H1 (cell line): Measurements from ENCODE around the gene KLHL33.

ENCODE experiments used
- EZH2 ChIP-seq: fragments of 200-600 bp; sonication (generic); IDR thresholded peaks from 2 replicates; pipeline ENCODE4 v1.7.1; 2012; ENCODE audit warnings: low read depth, mild to moderate bottlenecking, moderate library complexity, low read length, inconsistent platforms; ENCODE audit not compliant: severe bottlenecking
- JUN ChIP-seq: IDR thresholded peaks from 2 replicates; pipeline ENCODE4 v1.6.1; 2011; ENCODE audit warnings: low read depth, mild to moderate bottlenecking, improper control_type of control experiment, low read length
- PHF8 ChIP-seq: fragments of 200-600 bp; sonication (generic); conservative IDR thresholded peaks from 2 replicates; pipeline ENCODE4 v1.7.1; 2012; ENCODE audit warnings: low read depth, mild to moderate bottlenecking, inconsistent platforms, low read length, moderate library complexity
- POLR2A ChIP-seq, 2 experiments: IDR thresholded peaks; 1 replicate in 1 of 2; 2 replicates in 1 of 2; pipeline ENCODE4 v1.6.1; 2011; ENCODE audit warnings: low read depth in 2 of 2, low read length in 2 of 2, mild to moderate bottlenecking in 2 of 2; ENCODE audit errors: control extremely low read depth in 1 of 2
- POLR2AphosphoS5 ChIP-seq: IDR thresholded peaks from 2 replicates; pipeline ENCODE4 v1.6.1; 2011; ENCODE audit warnings: low read depth, low read length
- SP4 ChIP-seq: IDR thresholded peaks from 2 replicates; pipeline ENCODE4 v1.6.1; 2012; ENCODE audit warnings: low read length, inconsistent platforms
- SRF ChIP-seq: IDR thresholded peaks from 2 replicates; pipeline ENCODE4 v1.6.1; 2011; ENCODE audit warnings: mild to moderate bottlenecking, low read depth, low read length, moderate library complexity
- YY1 ChIP-seq: IDR thresholded peaks from 2 replicates; pipeline ENCODE4 v1.6.1; 2011; ENCODE audit warnings: low read depth, mild to moderate bottlenecking, low read length
- TF ChIP-seq, protein P1 (sequence below), 3 experiments: IDR thresholded peaks; 1 replicate in 2 of 3; 2 replicates in 1 of 3; pipeline versions ENCODE4 v1.5.1 to v1.6.1; 2011; ENCODE audit warnings: low read length in 3 of 3, mild to moderate bottlenecking in 3 of 3, inconsistent platforms in 2 of 3, low read depth in 1 of 3, moderate library complexity in 1 of 3; ENCODE audit not compliant: insufficient read depth in 1 of 3; ENCODE audit errors: control extremely low read depth in 1 of 3

DNA sequence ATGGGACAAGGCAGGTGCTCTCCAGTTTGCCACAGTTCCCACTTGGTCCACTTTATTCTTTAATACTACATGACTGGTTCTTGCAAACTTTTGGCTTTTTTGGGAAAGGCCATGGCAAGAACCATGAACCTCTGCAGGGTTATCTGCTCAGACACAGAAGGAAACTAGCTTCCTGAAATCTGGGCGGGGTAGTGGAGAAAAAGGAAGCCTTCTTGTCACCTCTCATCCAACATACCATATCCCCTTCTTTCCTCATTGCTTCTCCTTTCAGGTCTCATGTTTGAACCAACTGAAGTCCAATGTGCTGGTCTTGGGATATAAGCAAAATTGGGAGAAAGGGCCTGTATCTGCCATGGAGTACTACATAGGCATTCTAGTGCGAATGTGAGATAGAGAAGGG is 5.5 kb upstream of the KLHL33 start:
- TF ChIP-seq SP4 (no peak), POLR2AphosphoS5 (no peak), EZH2 (no peak), PHF8 (no peak), YY1 (no peak), JUN (no peak), POLR2A (IDR thresholded peaks at IDR 0.05; ENCODE audit: control extremely low read depth in 1 of 2, low read depth in 2 of 2, low read length in 2 of 2) (no peak), SRF (no peak)
- TF ChIP-seq, protein P1, sequence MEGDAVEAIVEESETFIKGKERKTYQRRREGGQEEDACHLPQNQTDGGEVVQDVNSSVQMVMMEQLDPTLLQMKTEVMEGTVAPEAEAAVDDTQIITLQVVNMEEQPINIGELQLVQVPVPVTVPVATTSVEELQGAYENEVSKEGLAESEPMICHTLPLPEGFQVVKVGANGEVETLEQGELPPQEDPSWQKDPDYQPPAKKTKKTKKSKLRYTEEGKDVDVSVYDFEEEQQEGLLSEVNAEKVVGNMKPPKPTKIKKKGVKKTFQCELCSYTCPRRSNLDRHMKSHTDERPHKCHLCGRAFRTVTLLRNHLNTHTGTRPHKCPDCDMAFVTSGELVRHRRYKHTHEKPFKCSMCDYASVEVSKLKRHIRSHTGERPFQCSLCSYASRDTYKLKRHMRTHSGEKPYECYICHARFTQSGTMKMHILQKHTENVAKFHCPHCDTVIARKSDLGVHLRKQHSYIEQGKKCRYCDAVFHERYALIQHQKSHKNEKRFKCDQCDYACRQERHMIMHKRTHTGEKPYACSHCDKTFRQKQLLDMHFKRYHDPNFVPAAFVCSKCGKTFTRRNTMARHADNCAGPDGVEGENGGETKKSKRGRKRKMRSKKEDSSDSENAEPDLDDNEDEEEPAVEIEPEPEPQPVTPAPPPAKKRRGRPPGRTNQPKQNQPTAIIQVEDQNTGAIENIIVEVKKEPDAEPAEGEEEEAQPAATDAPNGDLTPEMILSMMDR (IDR thresholded peaks at IDR 0.05; ENCODE audit: control extremely low read depth in 1 of 3, insufficient read depth in 1 of 3, low read depth in 1 of 3, low read length in 3 of 3): no peak
